Measurements from ENCODE around the gene PTGES. TPM values are rescaled to one million over a fixed set of nuclear protein-coding genes. Genes with fewer than 3 reads are reported as not detected.

Gene PTGES
- polyA plus RNA-seq, 3 donors: 0.29 to 1.8 (median 0.84) TPM

DNA sequence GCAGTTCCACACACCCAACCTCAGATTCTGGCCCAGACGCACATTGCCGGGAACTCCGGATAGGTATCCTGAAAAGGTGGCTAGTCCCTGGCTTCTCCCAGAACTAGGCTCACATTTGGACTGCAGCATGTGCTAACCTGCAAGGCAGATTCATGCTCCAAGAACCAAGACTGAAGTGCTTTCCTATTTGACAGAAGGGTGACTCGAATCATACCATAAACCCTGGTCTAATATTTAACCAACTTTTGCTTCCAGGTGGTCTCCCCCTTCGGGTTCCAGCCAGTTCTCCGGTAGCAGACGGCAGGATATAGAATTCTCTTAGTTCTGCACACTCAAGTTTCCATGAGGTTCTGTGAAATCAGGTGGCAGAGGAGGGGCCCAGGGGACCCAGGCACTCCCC is 7.6 kb downstream of the PTGES start:
- Histone ChIP-seq H3K27ac (ENCODE audit: low read depth in 1 of 2, low read length in 2 of 2) (no peak overlapping the region), H3K9me3 (replicated peaks in 1 of 2; ENCODE audit: control insufficient read depth in 1 of 2, insufficient read depth in 1 of 2, low read length in 2 of 2) (no peaks in the 10 kb centered on the region), H3K36me3 (replicated peaks in 1 of 2; ENCODE audit: control insufficient read depth in 1 of 2, insufficient read depth in 2 of 2, low read length in 2 of 2) (no peaks in the 10 kb centered on the region), H3K4me3 (replicated peaks in 1 of 3; ENCODE audit: low read depth in 2 of 3, low read length in 3 of 3) (no peak overlapping the region), H3K9ac (ENCODE audit: insufficient read depth, low read length, poor library complexity, severe bottlenecking) (no peak overlapping the region), H3K4me2 (replicated peaks; ENCODE audit: extremely low read depth, low read length, poor library complexity, severe bottlenecking) (no peak overlapping the region), H3K27me3 (ENCODE audit: control insufficient read depth in 2 of 2, insufficient read depth in 2 of 2, low read length in 2 of 2) (no peaks in the 10 kb centered on the region), H3K4me1 (ENCODE audit: control insufficient read depth in 1 of 2, insufficient read depth in 2 of 2, low read length in 2 of 2) (peaks cover 4 to 12% of the 10 kb centered on the region in 2 donors), H4K20me1 (ENCODE audit: insufficient read depth, low read length) (no peaks in the 10 kb centered on the region), H3K79me2 (ENCODE audit: insufficient read depth, low read length) (no peaks in the 10 kb centered on the region), H2AFZ (ENCODE audit: insufficient read depth, low read depth, low read length, poor library complexity, severe bottlenecking) (no peak overlapping the region)
- H3K4me3 Mint-ChIP-seq: no peak overlapping the region
- peak overlapping the region in 1 of 7 donors; percentile 14 for H3K27ac Mint-ChIP-seq
- intact Hi-C loops (cut with micrococcal nuclease): no loop called here
- peaks cover 18% of the 10 kb centered on the region for H3K4me1 Mint-ChIP-seq
- TF ChIP-seq, protein P1, sequence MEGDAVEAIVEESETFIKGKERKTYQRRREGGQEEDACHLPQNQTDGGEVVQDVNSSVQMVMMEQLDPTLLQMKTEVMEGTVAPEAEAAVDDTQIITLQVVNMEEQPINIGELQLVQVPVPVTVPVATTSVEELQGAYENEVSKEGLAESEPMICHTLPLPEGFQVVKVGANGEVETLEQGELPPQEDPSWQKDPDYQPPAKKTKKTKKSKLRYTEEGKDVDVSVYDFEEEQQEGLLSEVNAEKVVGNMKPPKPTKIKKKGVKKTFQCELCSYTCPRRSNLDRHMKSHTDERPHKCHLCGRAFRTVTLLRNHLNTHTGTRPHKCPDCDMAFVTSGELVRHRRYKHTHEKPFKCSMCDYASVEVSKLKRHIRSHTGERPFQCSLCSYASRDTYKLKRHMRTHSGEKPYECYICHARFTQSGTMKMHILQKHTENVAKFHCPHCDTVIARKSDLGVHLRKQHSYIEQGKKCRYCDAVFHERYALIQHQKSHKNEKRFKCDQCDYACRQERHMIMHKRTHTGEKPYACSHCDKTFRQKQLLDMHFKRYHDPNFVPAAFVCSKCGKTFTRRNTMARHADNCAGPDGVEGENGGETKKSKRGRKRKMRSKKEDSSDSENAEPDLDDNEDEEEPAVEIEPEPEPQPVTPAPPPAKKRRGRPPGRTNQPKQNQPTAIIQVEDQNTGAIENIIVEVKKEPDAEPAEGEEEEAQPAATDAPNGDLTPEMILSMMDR (IDR thresholded peaks at IDR 0.05): no peak
- H3K9me3 Mint-ChIP-seq: peaks cover 0 to 4% (median 0%) of the 10 kb centered on the region in 7 donors
- DNase-seq: no peak
- peaks cover 12 to 30% (median 27%) of the 10 kb centered on the region in 3 donors for H3K27me3 Mint-ChIP-seq (ENCODE audit: low read depth in 3 of 3)
- peaks cover 0 to 2% of the 10 kb centered on the region in 2 donors for H3K36me3 Mint-ChIP-seq
- 93% methylated on average over 6 of the region's 7 CpGs for WGBS (ENCODE audit: insufficient coverage)

DNA sequence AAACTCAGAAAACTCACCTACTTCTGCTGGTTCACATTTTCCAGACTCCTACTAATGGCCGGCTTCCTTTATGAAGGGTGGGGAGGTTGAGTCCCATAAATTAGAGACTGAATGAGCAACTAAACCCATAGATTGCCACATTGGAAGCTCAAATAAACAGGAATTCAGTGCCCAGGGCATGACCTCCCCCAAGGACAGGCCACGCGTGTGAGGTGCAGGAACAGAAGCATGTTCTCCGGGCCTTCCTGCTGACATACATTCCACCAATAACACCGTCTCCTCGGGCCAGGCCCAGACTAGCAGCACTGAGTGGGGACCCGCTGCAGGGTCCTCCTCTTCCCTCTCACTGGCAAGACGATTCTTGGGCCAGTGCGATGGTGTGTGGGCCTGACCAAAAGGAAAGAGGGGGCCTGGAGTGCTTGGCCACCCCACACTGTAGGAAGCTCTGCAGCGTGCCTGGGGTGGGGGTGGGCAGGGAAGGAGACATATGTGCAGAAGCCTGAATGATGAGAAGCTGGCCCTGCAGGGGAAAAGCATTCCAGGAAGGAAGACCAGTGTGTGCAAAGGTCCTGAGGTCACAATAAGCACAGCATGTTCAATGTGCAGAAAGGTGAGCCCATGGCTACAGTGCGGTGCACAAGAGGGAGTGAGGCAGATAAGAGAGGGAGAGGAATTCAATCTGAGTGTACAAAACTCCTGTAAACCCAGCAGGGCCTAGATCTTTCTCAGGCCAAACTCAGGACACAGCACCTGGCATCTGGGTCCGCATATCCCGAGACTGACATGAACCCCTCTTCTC is 12.0 kb downstream of the PTGES start:
- peaks cover 4 to 12% of the 10 kb centered on the region in 2 donors for H3K36me3 Mint-ChIP-seq
- DNase-seq: no peak
- no peaks in the 10 kb centered on the region for H3K36me3 ChIP-seq (replicated peaks in 1 of 2; ENCODE audit: control insufficient read depth in 1 of 2, insufficient read depth in 2 of 2, low read length in 2 of 2)
- no peak overlapping the region for H3K9ac ChIP-seq (ENCODE audit: insufficient read depth, low read length, poor library complexity, severe bottlenecking)
- TF ChIP-seq, protein P1 (IDR thresholded peaks at IDR 0.05): no peak
- H3K4me3 ChIP-seq (replicated peaks in 1 of 3; ENCODE audit: low read depth in 2 of 3, low read length in 3 of 3): no peak overlapping the region
- H3K4me3 Mint-ChIP-seq: no peak overlapping the region
- peaks cover 17% of the 10 kb centered on the region for H3K4me1 Mint-ChIP-seq
- intact Hi-C loops (cut with micrococcal nuclease): no loop called here
- H3K9me3 Mint-ChIP-seq: peaks cover 0 to 6% (median 0%) of the 10 kb centered on the region in 7 donors
- H3K4me1 ChIP-seq (ENCODE audit: control insufficient read depth in 1 of 2, insufficient read depth in 2 of 2, low read length in 2 of 2): peaks cover 6 to 17% of the 10 kb centered on the region in 2 donors
- H3K27me3 Mint-ChIP-seq (ENCODE audit: low read depth in 3 of 3): peaks cover 18 to 46% (median 33%) of the 10 kb centered on the region in 3 donors
- no peaks in the 10 kb centered on the region for H3K9me3 ChIP-seq (replicated peaks in 1 of 2; ENCODE audit: control insufficient read depth in 1 of 2, insufficient read depth in 1 of 2, low read length in 2 of 2)
- whole genome bisulfite sequencing (ENCODE audit: insufficient coverage): 97% methylated on average over 7 of the region's 13 CpGs
- H4K20me1 ChIP-seq (ENCODE audit: insufficient read depth, low read length): no peaks in the 10 kb centered on the region
- peaks cover 0 to 8% of the 10 kb centered on the region in 2 donors for H3K27me3 ChIP-seq (ENCODE audit: control insufficient read depth in 2 of 2, insufficient read depth in 2 of 2, low read length in 2 of 2)
- no peak overlapping the region for H2AFZ ChIP-seq (ENCODE audit: insufficient read depth, low read depth, low read length, poor library complexity, severe bottlenecking)
- H3K27ac Mint-ChIP-seq: no peak overlapping the region
- no peaks in the 10 kb centered on the region for H3K79me2 ChIP-seq (ENCODE audit: insufficient read depth, low read length)
- no peak overlapping the region for H3K4me2 ChIP-seq (replicated peaks; ENCODE audit: extremely low read depth, low read length, poor library complexity, severe bottlenecking)
- no peak overlapping the region for H3K27ac ChIP-seq (ENCODE audit: low read depth in 1 of 2, low read length in 2 of 2)
